CD4-positive, alpha-beta T cell treated with Interleukin-1 beta for 1 hour (primary cell): ENCODE measurements around the gene CAPN5.

Experiments used
- DNase-seq, 2 donors: peaks; one replicate each; pipeline ENCODE4 v3.0.0-alpha.2; 2020 to 2022

The CAPN5 gene

GRCh38 chr11:77067861-77068443 lies 1.2 kb downstream of the CAPN5 start:
- DNase-seq, result no peak

DNA sequence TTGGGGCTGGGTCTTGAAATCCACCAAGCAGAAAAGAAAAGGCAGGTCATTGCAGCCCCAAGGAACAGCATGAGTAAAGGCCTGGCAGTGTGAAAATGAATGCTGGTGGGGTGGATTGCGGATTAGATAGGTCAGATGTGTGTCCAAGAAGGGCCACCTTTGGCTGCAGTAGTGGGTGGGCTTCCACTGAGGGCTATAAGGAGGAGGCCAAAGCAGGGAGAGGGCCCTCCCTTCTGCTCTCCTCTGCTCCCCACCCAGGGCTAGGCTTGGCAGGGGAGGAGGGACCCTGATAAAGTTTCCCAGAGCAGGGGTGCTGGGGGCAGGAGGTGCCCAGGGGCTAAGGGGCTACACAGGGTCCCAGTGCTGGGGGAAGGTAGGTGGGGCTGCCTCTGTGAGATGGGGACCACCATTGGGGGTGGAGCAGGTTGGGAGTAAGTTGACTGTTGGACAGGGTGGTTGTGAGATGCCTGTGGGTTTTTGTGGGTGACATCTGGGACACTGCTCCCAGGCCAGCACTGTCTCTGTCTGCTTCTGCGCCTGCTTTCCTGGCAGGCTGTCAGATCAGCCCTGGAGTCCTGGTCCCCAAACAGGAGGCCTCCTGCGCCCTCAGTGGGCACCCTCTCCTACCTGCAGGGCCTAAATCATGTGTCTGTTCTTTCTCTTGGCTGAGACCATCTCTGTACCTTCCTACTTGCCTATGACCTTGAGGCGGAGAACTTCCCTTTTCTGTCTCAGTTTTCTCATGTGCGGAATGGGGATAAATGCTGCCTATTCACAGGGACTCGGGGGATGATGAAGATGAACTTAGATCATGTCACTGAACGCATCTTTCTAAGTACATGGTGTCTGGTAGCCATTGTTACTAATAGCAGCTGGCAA lies 1.9 kb downstream of the CAPN5 start:
- DNase-seq, result no peak

DNA sequence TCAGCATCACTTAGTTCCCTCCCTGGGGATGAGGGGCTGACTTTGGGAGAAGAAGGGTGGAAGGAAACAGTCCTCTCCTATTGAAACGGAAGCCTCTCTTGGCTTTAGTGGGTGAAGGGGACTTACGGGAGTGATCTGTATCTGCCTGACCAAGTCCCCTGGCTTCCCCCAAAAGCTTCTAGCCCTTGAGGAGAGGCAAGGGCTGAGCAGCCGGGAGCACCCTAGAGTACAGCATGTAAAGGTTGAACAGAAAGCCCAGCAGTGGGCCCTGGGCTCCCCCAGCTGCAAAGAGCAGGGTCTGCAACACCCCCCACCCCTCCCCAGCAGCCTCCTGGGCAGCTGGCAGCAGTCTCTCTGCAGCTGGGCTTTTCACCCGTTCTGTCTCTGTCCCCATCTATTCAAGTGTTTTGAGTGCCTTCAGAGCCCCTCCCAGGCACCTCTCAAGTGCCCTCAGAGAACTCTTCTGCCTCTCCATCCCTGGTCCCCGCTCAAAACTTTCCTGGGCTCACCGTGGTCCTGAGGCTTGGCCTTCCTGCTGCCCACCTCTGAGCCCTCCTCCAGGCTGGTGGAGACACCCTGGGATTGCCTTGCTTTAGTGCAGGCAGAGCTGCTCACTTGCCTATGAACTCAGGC lies 2.7 kb downstream of the CAPN5 start:
- no peak for DNase-seq

- no peak for DNase-seq
Measured at GRCh38 chr11:77069969-77070582, 3.3 kb downstream of the CAPN5 start.

DNA sequence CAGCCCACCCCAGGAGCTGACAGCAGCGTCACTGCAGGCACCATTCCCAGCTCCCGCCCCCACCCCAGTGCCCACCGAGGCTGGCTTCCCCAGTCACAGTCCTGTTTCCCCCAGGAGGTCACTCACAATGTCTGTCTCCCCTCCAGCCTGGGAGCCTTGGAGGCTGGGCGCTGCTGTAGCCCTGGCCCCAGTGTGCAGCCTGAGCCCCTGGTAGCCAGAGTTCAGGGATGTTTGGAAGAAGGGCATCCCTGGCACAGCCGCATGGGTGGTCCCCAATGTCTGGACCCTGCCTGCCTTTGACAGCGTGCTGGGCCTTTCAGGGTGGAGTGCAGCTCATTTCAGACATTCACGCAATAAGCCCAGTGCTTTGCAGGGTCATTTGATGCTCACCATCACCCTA lies 4.3 kb downstream of the CAPN5 start:
- DNase-seq, result no peak

DNA sequence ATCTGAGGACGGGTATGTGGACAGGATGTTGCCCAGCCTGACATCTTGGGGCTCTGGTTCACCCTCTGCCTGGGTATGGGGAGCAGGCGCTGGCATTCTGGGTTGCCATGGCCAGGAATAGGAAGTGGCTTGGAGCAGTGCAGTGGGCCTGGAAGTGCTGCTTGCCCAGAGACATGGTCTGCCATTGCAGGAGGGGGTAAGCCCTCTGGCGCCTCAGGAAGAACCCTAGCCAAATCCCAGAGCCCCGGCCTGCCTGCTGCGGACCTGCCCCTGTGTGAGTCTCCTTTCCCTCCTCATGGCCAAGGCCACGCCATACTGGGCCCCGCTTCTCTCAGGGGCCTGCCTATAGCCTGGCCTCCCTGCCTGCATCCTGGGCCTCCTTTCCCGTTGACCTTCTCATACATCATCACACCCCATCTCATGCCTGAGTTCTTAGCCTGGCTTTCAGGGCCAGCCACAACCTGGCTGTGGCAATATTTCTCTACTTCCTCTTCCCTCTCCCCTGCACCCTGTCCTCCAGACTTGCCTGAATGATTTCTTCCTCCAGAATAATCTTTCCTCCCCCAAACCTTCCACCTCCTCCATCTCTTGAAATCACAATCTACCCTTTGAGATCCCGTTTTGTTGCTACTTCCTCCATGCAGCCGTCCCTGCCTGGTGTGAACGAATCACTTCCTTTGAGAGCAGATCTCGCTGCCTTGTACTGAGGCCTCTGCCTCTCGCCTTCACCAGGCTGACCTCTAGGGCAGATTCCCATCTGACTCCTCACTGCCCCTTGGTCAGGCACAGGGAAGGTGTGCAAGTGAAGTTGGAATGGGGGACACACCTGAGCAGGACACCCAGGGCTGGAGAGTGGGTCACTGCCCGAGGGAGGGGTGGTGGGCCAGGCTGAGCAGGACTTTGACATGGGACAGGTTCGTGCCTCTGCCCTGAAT lies 5.2 kb downstream of the CAPN5 start:
- no peak for DNase-seq

DNA sequence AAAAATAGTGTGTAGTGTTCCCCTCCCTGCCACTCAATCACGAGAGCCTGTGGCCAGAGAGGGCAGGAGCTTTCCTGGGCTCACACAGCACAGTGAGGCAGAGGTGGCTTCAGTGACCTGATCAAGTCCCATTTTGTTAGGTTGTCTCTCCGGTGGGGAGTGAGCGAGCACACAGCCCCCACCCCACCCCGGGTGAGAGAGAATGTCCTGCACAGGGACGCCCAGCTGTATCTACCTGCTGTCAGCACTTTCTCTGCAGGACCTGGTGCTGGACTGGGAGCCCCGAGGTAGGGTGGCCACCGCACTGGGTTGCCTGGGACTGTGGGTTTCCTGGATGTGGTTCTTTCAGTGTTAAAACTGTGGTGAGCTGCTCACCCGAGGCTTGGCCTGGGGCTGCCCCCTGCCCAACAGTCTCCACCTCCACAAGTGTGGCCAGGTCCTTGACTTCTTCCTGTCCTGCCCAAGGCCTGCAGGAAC lies 6.1 kb downstream of the CAPN5 start:
- no peak for DNase-seq

DNA sequence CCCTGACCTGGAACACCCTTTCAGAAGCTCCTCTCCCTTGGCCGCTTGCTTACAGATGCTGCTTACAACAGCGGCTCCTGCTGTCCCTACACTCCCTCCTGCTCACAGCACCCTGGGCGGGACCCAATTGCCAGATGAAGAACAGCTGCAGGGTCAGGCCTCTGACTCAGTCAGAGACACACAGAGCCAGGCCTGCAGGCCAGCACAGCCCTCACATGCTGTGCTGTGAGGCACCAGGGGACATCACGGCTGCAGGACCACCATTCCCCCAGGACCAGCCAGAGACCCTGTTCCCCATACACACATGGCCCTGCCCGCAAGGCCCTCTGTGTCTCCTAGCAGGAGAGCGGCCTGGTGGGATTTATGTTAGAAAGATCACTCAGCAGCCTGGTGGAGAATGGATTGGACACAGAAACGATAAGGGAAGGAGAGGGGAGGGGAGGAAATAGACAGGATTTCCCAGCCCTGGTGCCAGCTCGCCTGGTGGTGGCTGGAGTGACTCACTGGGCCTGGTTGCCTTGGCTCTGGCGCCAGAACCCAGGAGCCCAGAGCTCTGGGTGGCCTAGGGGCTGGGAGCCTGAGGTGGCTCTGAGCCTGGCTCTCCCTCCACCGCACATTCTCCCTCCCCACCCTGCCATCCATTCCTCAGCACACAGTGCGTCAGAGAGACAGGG lies 6.7 kb downstream of the CAPN5 start:
- DNase-seq, result no peak

DNA sequence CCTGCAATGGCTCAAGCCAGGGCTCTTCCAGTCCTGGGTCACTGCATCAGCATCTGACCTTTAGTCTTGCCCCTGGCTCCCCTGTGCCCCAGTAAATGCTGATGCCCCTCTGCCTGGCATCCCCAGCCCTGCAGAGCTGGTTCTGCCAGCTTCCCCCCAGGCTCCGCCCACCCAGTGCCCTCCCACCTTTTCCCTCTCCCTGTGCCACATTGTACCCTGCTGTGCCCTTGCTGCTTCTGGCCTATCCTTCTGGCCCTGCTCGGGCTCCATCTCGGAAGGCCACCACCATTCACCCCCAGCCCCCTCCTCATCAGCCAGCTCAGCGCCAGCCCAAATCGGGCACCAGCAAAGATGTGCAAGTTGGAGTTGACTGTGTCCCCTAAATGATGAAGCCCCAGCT lies 7.4 kb downstream of the CAPN5 start:
- DNase-seq, result no peak

DNA sequence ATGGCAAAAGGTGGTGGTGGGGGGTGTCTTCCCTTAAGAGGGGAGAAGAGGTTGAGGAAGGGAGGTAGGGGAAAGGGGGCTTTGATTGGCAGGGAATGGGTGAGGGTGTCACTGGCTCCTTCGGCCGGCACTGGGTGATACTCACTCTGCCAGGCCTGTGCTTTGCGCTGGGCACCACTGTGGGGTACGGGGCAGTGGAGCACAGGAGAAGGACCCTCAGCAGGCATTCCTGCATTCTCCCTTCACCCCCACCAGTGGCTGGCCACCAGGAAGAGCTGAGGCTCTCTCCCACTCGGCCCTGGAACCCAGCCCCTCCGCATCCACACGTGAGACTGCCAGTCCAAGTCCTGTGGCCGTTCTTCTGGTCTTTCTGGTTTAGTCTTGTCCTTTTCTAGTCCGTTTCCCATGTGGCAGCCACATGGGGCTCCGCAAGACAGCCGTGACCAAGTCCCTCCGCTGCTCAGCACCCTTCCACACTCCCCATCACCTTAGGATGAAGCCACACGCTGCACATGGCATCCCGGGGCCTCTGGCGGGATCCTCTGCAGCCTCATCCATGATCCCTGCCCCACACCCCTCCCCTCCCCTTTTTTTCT lies 8.0 kb downstream of the CAPN5 start:
- no peak for DNase-seq

GRCh38 chr11:77075425-77075905 lies 8.7 kb downstream of the CAPN5 start:
- DNase-seq, result no peak

DNA sequence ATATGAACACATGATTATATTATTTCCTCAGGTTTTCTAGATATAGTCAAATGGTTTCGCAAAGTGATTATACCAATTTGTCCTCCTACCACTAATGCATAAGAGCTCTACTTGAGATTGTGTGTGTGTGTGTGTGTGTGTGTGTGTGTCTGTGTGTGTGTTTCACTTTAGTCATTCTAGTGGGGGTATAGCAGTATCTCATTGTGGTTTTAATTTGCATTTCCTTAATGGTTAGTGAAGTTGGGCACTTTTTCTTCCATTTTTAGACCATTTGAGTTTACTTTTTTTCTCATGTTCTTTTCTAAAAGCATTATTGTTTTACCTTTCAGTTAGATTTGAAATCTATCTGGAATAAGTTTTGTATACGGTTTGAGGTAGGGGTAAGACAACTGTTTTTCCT lies 12.9 kb downstream of the CAPN5 start:
- DNase-seq, result no peak

- DNase-seq, result no peak
Measured at GRCh38 chr11:77080643-77081210, 14.0 kb downstream of the CAPN5 start.

DNA sequence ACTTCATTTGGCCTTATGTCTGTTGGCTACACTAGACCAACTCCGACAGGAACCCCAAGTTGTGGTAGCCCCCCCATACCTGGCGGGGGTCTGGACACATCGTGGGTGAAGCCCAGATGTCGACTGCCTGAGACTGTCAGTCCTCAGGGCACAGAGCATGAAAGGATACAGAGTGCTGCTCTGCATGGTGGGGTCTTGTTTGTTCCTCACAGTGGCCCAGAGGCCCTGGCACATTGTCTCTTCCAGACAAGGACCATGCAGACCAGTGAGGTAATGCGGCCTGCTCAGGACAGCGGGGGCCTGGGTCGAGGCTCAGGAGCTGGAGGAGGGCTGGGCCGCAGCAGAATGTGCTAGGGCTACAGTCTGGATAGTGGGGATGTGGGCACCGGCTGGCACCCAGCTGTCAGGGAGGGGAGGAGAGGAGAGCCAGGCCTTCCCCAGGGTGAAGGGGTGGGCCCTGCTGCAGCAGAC lies 14.6 kb downstream of the CAPN5 start:
- DNase-seq, result no peak

DNA sequence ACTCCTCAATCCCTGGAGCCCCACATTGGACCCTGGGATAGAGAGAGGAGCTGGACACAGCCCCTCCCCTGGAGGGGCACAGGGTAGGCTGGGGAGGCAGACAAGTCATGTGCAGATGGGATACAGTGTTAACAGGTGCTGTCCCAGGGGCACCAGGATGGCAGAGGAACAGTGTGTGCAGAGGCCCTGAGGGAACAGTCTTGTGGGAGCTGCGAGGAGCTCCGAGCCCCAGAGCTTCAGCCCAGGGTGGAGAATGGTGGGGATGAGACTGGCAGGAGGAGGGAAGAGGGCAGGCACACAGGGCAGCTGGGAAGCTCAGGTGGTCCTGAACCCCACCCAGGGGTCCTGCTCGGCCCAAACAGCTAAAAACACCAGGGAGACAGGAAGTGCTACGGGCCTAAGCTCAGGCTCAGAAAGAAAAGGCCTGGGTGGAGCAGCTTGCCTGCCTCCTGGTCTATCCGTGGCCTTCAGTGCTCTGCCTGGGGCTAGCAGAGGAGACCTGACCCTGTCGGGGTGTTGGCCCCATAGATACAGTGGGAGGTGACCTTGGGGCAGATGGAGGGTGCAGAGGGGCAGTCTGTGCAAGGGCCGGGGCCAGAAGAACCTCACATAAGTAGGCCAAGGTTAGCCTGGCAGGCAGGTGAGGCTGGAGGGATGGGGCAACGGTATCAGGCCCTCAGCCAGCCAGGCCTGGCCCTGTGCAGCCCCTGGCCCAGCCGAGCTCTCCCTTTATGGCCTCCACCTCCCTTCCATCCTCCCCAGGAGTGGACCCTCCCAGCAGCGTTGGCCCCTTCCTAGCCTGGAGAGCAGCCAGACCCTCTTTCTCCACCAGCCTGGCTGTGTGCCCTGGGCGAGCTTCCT lies 15.4 kb downstream of the CAPN5 start:
- no peak for DNase-seq

DNA sequence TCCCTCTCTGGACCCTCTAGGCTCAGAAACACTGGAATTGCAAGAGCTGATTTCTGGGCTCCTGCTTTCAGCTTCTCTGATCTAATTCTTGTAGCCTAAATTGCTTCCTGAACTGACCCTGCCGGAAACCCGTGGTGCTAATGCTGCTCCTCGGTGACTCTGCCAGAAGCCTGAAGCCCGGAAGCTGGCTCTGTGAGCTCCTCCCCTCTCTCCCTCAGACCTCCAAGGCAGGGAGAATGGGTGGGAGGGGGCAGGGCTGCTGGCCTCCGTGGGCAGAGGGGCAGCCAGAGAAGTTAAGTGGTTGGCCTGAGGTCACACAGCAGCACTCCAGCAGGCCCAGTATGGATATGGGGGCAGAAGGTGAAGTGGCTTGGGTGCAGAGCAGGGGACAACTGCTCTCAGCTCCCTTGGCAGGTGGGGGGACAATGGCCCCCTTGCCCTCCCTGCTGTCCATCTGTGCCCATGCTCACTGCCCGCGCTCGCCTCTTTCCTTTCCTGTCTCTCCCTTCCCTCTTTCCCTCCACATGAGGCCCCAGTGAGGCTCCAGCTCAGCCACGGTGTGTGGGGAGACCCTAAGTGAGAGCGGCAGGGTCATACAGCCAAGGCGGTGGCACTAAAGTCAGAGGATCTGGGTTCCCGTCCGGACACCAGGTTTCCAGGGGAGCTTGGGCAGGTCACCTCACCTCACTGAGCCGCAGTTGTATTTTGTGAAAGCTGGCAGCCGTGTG lies 16.2 kb downstream of the CAPN5 start:
- peak; percentile 40 to 41 for DNase-seq

DNA sequence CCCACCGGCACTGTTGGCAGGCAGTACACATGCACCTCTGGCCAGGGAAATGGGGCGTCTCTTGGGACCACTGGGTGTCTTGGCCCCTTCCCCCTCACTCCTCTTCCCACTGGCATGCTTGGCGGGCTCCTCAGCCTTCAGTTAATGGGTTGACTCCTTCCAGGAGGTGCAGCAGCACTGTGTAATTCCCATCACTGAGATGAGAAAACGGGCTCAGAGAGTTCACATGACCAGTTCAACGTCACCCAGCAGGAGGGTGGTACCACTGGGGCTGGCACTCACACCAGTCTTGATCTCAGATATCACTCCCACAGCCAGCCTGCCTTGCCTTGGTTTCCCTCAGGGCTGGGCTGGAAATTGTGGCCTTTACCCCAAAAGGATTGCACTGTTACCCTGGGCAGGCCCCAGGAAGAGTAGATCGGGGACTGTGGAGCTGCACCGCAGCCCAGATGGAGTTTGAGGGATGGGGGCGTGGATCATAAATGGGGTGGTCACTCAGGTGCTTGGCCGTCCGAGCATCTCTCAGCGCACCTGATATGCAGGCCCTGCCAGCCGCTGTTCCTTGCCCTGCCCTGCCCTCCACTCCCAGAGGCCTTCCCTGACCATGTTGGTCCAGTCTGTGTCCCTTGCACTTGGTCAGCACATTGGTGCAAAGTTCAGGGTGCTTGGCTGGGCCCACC lies 16.9 kb downstream of the CAPN5 start:
- DNase-seq, result no peak

DNA sequence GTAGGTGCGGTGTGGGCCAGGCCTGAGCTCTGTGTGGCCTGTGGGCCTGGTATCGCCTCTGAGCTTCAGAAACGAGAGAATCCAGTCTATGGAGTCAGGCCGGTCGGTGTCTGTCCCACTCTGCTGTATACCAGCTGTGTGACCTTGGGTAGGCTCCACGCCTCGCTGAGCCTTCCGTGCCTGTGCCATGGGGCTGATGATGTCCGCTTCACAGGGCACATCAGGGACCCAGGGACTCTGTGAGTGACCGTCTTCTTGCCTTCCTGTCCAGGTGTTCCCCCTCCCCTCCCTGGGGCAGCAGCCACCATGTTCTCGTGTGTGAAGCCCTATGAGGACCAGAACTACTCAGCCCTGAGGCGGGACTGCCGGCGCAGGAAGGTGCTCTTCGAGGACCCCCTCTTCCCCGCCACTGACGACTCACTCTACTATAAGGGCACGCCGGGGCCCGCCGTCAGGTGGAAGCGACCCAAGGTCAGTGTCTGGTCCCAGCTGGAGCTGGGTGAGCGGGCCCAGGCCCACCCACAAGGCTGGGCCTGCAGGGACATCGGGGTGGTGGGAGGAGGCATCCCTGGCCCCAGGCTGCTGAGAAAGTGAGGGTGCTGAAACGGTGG lies 17.9 kb downstream of the CAPN5 start:
- no peak for DNase-seq
